Measurements from ENCODE around the gene INSL4. TPM values are rescaled to one million over a fixed set of nuclear protein-coding genes. Genes with fewer than 3 reads are reported as not detected.

Gene INSL4
- 0.81 TPM in 1 of 2 replicates, not detected in the other for total RNA-seq (2014; rRNA removed; shearing (Covaris generic))

GRCh38 chr9:5231212-5231611, at the start of gene INSL4:
TSS of gene INSL4 (plus strand) at chr9:5231419. CDS start at chr9:5231524, 105 bp downstream.
- H3K9me3 ChIP-seq (replicated peaks): no peaks in the 10 kb centered on the region
- no peaks in the 10 kb centered on the region for H3K27me3 ChIP-seq (replicated peaks)
- peak in 1 of 2 experiments; percentile 2 for DNase-seq (ENCODE audit: low read depth in 1 of 2, low spot score in 2 of 2)
- H3K4me3 ChIP-seq: no peak within 1 kb of the TSS
- H3K36me3 ChIP-seq: no peaks in the 10 kb centered on the region
- H3K27ac ChIP-seq: no peak within 1 kb of the TSS
- H3K4me1 ChIP-seq (replicated peaks): no peaks in the 10 kb centered on the region; the same call in 1 of the 2 replicates

- DNase-seq (ENCODE audit: low read depth in 1 of 2, low spot score in 2 of 2): no peak
- Histone ChIP-seq H3K4me3 (no peak overlapping the region), H3K9me3 (replicated peaks) (no peaks in the 10 kb centered on the region), H3K27ac (no peak overlapping the region), H3K27me3 (replicated peaks) (no peaks in the 10 kb centered on the region), H3K4me1 (replicated peaks) (no peaks in the 10 kb centered on the region), H3K36me3 (no peaks in the 10 kb centered on the region)
Observed at GRCh38 chr9:5184776-5185175, 46.4 kb upstream of the INSL4 start.

DNA sequence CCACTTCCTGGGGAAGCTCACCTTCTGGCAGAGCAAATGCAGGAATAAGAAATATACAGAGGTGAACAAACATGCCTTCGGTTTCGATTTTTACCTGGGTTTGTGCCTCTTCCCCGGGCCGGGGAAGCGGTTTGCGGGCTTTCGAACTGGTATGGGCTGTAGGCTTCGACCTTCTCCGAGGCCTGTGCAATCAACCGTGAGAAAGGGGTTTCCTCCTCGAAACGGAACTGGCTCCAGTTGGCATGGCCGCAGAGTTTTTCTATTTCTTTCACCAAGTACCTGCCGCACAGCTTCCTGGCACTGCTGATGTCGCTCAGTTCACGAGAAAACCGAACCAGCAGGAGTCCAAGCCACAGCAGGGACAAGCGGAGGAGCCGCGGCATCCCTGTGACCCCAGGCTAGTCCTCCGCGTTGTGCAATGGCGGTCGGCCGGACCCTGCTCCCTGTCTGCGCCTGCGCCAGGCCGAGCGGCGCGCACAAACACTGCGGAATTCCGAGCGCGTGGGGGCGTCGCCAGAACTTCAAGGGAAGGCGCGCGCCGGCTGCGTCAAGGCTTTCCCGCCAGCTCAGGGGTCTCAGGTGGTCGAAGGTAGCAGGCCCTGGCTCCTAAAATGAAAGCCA, 45.9 kb upstream of the INSL4 start, which contains the start of gene INSL6:
Gene INSL6 (minus strand): TSS at position 420 of the 621 bp plus-strand sequence. CDS start 37 bp downstream, at position 383.
- no peaks in the 10 kb centered on the region for H3K9me3 ChIP-seq (replicated peaks)
- no peaks in the 10 kb centered on the region for H3K27me3 ChIP-seq (replicated peaks)
- no peaks in the 10 kb centered on the region for H3K4me1 ChIP-seq (replicated peaks)
- H3K4me3 ChIP-seq: no peak within 1 kb of the TSS
- DNase-seq (ENCODE audit: low read depth in 1 of 2, low spot score in 2 of 2): no peak
- H3K36me3 ChIP-seq: no peaks in the 10 kb centered on the region
- H3K27ac ChIP-seq: no peak within 1 kb of the TSS

DNA sequence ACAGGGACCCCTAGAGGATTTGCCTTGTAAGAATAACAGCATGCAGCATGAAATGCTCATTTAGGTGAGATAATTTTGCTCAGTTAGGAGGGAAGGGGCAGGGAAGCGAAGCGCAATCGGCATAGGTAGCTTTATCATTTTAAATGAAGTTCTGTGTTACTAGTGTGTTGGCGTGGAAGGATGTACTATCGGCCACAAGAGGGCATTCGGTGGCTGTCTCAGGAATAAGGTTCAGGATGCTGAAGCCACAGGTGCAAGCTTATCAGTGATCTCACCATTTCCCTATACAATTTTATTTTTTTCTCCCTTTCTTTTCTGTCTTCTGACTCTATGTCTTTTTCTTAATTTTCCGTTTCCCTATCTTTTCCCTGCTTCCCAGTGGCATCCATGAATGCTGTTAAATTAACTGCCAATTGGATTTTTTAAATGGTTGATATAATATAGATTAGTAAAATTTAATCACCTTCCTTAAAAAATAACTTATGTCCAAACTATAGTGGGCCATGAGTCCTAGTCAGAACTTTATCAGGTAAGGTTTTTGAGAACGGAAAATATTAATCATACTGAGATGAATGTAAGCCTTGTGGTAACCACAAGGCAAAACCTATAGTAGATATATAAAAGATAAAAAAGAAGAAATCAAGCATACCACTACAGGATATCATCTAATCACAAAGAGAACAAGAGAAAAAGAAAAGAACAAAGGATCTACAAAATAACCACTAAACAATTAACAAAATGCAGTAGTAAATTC, 44.6 kb upstream of the INSL4 start:
- no peaks in the 10 kb centered on the region for H3K9me3 ChIP-seq (replicated peaks)
- no peaks in the 10 kb centered on the region for H3K27me3 ChIP-seq (replicated peaks)
- H3K4me3 ChIP-seq: no peak overlapping the region
- no peak overlapping the region for H3K27ac ChIP-seq
- H3K36me3 ChIP-seq: no peaks in the 10 kb centered on the region
- no peaks in the 10 kb centered on the region for H3K4me1 ChIP-seq (replicated peaks)
- peak in 1 of 2 experiments; percentile 10 for DNase-seq (ENCODE audit: low read depth in 1 of 2, low spot score in 2 of 2)

DNA sequence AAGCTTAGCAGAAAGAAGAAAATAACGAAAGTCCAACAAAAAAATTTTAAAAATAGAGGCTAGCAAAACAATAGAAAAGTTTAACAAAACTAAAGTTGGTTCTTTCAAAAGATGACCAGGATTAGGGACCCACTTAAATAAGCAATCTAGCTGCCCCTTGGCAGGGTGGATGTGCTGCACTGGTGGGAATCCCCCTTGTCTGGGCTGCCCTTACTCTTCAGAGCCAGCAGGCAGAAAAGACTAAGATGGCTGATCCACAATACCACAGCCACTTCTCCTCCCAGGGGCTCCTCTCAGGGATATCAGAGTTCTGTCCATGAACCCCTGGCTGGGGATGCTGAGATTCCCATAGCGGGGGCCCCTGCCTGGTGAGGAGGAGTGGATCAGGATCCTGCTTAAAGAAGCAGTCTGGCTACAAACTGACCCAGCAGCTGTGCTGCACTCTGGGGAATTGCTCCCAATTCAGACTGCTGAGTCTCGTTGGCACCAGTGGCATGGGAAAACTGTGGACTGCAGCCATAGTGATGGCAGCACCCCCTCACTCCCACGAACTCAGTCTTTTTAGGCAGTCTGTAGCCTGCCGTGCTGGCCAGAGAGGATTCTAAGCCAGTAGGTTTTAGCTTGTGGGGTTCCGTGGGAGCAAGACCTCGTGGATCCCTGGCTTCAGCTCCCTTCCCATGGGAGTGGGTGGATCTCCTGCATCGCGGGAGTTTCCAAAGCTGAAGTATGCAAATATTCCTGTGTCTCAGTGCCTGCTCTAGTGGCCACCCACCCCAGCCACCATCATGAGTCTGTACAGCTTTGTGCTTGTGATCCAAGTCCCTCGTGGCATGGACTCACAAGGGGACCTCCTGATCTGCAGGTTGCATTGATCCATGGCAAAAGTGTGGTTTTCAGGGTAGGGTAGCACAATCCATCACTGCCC, 42.9 kb upstream of the INSL4 start:
- no peaks in the 10 kb centered on the region for H3K4me1 ChIP-seq (replicated peaks)
- H3K9me3 ChIP-seq (replicated peaks): no peaks in the 10 kb centered on the region
- H3K27ac ChIP-seq: no peak overlapping the region
- DNase-seq (ENCODE audit: low read depth in 1 of 2, low spot score in 2 of 2): no peak
- H3K4me3 ChIP-seq: no peak overlapping the region
- H3K27me3 ChIP-seq (replicated peaks): no peaks in the 10 kb centered on the region
- no peaks in the 10 kb centered on the region for H3K36me3 ChIP-seq

GRCh38 chr9:5191985-5192384, 39.2 kb upstream of the INSL4 start:
- Histone ChIP-seq H3K36me3 (no peaks in the 10 kb centered on the region), H3K27ac (no peak overlapping the region), H3K4me1 (replicated peaks) (no peaks in the 10 kb centered on the region), H3K4me3 (no peak overlapping the region), H3K9me3 (replicated peaks) (no peaks in the 10 kb centered on the region), H3K27me3 (replicated peaks) (no peaks in the 10 kb centered on the region)
- DNase-seq (ENCODE audit: low read depth in 1 of 2, low spot score in 2 of 2): no peak

DNA sequence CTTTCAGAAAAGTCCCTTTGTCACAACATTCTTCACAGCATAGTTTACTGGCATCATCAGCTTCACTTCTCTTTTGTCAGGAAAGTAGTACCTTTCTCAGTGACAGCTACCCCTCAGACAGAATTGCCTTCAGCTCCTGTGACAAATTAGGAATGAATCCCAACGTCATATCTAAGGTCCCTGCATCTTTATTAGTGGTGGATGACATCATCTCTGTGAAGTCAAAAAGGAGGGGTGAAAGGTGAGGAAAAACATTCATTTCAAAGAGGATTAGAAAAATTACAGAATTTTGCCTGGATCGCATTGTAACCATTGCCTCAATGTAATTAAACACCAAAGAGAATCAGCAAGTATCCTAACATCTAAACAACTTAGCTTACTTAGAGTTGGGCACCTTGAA, 37.9 kb upstream of the INSL4 start:
- Histone ChIP-seq H3K27ac (no peak overlapping the region), H3K4me1 (replicated peaks) (no peaks in the 10 kb centered on the region), H3K4me3 (no peak overlapping the region), H3K36me3 (no peaks in the 10 kb centered on the region), H3K9me3 (replicated peaks) (no peaks in the 10 kb centered on the region), H3K27me3 (replicated peaks) (no peaks in the 10 kb centered on the region)
- DNase-seq (ENCODE audit: low read depth in 1 of 2, low spot score in 2 of 2): no peak

- Histone ChIP-seq H3K27ac (no peak overlapping the region), H3K27me3 (replicated peaks) (no peaks in the 10 kb centered on the region), H3K9me3 (replicated peaks) (no peaks in the 10 kb centered on the region), H3K4me1 (replicated peaks) (no peaks in the 10 kb centered on the region), H3K4me3 (no peak overlapping the region), H3K36me3 (no peaks in the 10 kb centered on the region)
- DNase-seq (ENCODE audit: low read depth in 1 of 2, low spot score in 2 of 2): no peak
Observed at GRCh38 chr9:5195463-5195862, 35.8 kb upstream of the INSL4 start.

DNA sequence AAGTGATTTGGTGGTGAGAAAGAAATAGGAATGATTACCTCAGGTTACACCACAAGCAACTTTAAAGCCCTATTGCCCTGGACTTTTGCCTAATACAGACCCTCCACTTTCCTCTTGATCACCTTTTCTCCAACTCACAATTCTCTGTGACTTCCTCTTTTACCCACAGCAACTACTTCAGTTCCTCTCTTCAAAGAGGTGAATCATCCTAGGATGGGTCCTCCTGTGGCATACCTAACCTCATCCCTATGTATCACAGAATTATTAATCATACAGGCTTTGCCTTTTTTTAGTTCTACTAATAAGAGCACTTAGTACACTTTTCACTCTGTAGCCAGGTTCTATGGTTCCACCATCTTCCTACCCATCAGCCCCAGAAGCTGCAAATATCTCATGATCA, 26.1 kb upstream of the INSL4 start:
- Histone ChIP-seq H3K4me3 (no peak overlapping the region), H3K27me3 (replicated peaks) (no peaks in the 10 kb centered on the region), H3K9me3 (replicated peaks) (no peaks in the 10 kb centered on the region), H3K4me1 (replicated peaks) (no peaks in the 10 kb centered on the region), H3K27ac (no peak overlapping the region), H3K36me3 (no peaks in the 10 kb centered on the region)
- DNase-seq (ENCODE audit: low read depth in 1 of 2, low spot score in 2 of 2): no peak

GRCh38 chr9:5230554-5230953, 665 bp upstream of the INSL4 start:
- H3K4me3 ChIP-seq: no peak overlapping the region
- no peaks in the 10 kb centered on the region; the same call in 1 of the 2 replicates for H3K4me1 ChIP-seq (replicated peaks)
- no peaks in the 10 kb centered on the region for H3K9me3 ChIP-seq (replicated peaks)
- DNase-seq (ENCODE audit: low read depth in 1 of 2, low spot score in 2 of 2): no peak
- no peak overlapping the region for H3K27ac ChIP-seq
- no peaks in the 10 kb centered on the region for H3K27me3 ChIP-seq (replicated peaks)
- no peaks in the 10 kb centered on the region for H3K36me3 ChIP-seq

DNA sequence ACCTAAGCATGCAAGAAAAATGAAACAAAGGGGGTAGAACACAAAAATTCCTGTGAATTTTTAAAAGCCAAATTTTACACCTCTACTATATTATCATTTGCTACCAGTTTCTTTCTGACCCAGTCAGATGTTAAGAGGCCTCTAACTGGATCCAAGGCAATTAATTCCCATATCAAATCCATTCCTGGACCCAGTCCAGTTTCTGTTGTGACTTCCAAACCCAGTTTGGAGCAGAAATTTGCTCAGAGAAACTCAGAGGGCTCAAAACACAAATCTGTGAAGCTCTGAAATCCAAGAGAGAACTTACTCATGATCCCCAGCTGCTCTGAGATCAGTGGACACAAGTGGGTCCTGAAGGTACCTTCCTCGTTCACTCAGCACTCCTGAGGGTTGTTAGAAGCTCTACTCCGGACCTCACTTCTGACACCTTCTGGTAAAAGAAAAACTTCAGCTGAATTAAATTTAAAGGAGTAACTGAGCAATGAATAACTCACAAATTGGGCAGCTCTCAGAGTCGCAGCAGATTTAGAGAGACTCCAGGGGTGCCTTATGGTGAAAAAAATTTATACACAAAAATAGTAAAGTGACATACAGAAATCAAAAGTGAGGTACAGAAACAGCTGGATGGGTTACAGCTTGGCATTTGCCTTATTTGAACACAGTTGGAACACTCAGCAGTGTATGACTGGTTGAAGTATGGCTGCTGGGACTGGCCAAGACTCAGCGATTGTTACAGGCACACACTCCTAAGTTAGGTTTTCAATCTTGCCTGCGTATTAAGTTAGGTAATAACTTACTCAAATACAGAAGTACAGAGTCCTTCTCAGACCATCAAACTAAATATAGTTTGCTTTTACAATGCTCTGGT, 32.4 kb downstream of the INSL4 start:
- Histone ChIP-seq H3K4me3 (no peak overlapping the region), H3K4me1 (replicated peaks) (peaks cover 7% of the 10 kb centered on the region), H3K9me3 (replicated peaks) (no peaks in the 10 kb centered on the region), H3K27me3 (replicated peaks) (no peaks in the 10 kb centered on the region), H3K36me3 (no peaks in the 10 kb centered on the region), H3K27ac (no peak overlapping the region)
- DNase-seq (ENCODE audit: low read depth in 1 of 2, low spot score in 2 of 2): no peak

DNA sequence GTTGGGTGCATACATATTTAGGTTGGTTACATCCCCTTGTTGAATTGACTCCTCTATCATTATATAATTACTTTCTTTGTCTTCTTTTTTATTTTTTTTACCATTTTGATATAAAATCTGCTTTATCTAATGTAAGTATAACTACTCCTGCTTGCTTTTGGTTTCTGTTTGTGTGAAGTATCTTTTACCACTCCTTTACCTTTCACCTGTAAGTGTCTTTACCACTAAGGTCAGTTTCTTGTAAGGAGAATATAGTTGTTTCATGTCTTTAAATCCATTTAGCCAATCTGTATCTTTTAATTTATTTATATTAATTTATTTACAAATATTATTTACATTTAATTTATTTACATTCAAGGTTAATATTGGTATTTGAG, 33.0 kb downstream of the INSL4 start:
- no peaks in the 10 kb centered on the region for H3K36me3 ChIP-seq
- H3K9me3 ChIP-seq (replicated peaks): no peaks in the 10 kb centered on the region
- H3K27me3 ChIP-seq (replicated peaks): no peaks in the 10 kb centered on the region
- H3K4me1 ChIP-seq (replicated peaks): peaks cover 12% of the 10 kb centered on the region
- no peak for DNase-seq (ENCODE audit: low read depth in 1 of 2, low spot score in 2 of 2)
- H3K4me3 ChIP-seq: no peak overlapping the region
- no peak overlapping the region for H3K27ac ChIP-seq

- Histone ChIP-seq H3K27ac (no peak overlapping the region), H3K4me1 (replicated peaks) (peaks cover 23% of the 10 kb centered on the region), H3K27me3 (replicated peaks) (no peaks in the 10 kb centered on the region), H3K36me3 (no peaks in the 10 kb centered on the region), H3K9me3 (replicated peaks) (no peaks in the 10 kb centered on the region), H3K4me3 (no peak overlapping the region)
- DNase-seq (ENCODE audit: low read depth in 1 of 2, low spot score in 2 of 2): no peak
Observed at GRCh38 chr9:5265939-5266338, 34.7 kb downstream of the INSL4 start.
